Endothelial cell of umbilical vein (primary cell): Measurements from ENCODE around the gene ZRSR2. TPM values are rescaled to one million over a fixed set of nuclear protein-coding genes. Genes with fewer than 3 reads are reported as not detected.

Experiments used
- BruUV-seq: library from RNA; stranded (reverse); fragments of 400-500 nt; replicated peaks from 2 replicates; lab custom pipeline; 2021; lab: Mats Ljungman, UMichigan
- CTCF ChIA-PET: fragments of 300-600, 350-600 bp; sonication (Branson Sonifier 250); formaldehyde crosslinking; loops from one replicate; lab custom pipeline; 2021; ENCODE audit warnings: antibody characterized with exemption, inconsistent platforms; lab: Charles Lee
- POLR2A ChIA-PET: fragments of 300-600, 350-600 bp; sonication (Branson Sonifier 250); formaldehyde crosslinking; loops from one replicate; lab custom pipeline; 2021; ENCODE audit warnings: antibody characterized with exemption, inconsistent platforms; lab: Charles Lee
- DNase-seq: peaks from one replicate; pipeline ENCODE4 v3.0.0-alpha.2; 2011; ENCODE audit warnings: low read depth, low spot score
- FAIRE-seq: peaks from 2 replicates; lab custom pipeline; 2011; peaks lifted over from hg19 to GRCh38; lab: Jason Lieb, UNC
- H2AFZ ChIP-seq: 2 replicates; pipeline ENCODE4 v1.6.0; 2012; ENCODE audit warnings: low read depth, low read length, control low read depth, inconsistent platforms
- H3K27ac ChIP-seq: 2 replicates; pipeline ENCODE4 v1.5.1; 2011; ENCODE audit warnings: low read depth, mild to moderate bottlenecking, control low read depth, low read length, moderate library complexity; ENCODE audit not compliant: insufficient read depth
- H3K27me3 ChIP-seq, 2 experiments: 2 replicates each; pipeline versions ENCODE4 v1.6.0 to v1.6.1; 2011; ENCODE audit warnings: low read length in 2 of 2, mixed read lengths in 1 of 2; ENCODE audit not compliant: control insufficient read depth in 2 of 2, insufficient read depth in 2 of 2
- H3K36me3 ChIP-seq, 2 experiments: 2 replicates in 1 of 2; 3 replicates in 1 of 2; pipeline ENCODE4 v1.5.1; 2011; ENCODE audit warnings: low read length in 2 of 2, mild to moderate bottlenecking in 1 of 2, moderate library complexity in 1 of 2; ENCODE audit not compliant: control insufficient read depth in 2 of 2, insufficient read depth in 2 of 2; ENCODE audit errors: extremely low read depth in 1 of 2
- H3K4me1 ChIP-seq: 3 replicates; pipeline ENCODE4 v1.5.1; 2011; ENCODE audit warnings: mild to moderate bottlenecking, low read length; ENCODE audit not compliant: control insufficient read depth, insufficient read depth; ENCODE audit errors: extremely low read depth
- H3K4me2 ChIP-seq: 2 replicates; pipeline ENCODE4 v1.6.1; 2011; ENCODE audit warnings: low read length, control low read depth, mixed read lengths; ENCODE audit not compliant: insufficient read depth
- H3K4me3 ChIP-seq, 3 experiments: fragments of 200-600 bp in 1 of 3; sonication (generic), shearing (Covaris generic) in 1 of 3; replicated peaks in 1 of 3; 2 replicates each; pipeline ENCODE4 v1.5.1; 2011 to 2016; ENCODE audit warnings: control low read depth in 3 of 3, low read length in 3 of 3, mild to moderate bottlenecking in 2 of 3, inconsistent platforms in 1 of 3, low read depth in 1 of 3, moderate library complexity in 1 of 3; ENCODE audit not compliant: insufficient read depth in 1 of 3
- H3K79me2 ChIP-seq: 2 replicates; pipeline ENCODE4 v1.6.0; 2012; ENCODE audit warnings: low read length, inconsistent platforms; ENCODE audit not compliant: control insufficient read depth, insufficient read depth
- H3K9ac ChIP-seq: replicated peaks from 2 replicates; pipeline ENCODE3; 2011; ENCODE audit warnings: low read length, control low read depth; ENCODE audit not compliant: insufficient read depth; ENCODE audit errors: extremely low read depth
- H3K9me1 ChIP-seq: replicated peaks from 3 replicates; pipeline ENCODE4 v1.6.0; 2011; ENCODE audit warnings: mild to moderate bottlenecking, low read length; ENCODE audit not compliant: control insufficient read depth, insufficient read depth; ENCODE audit errors: extremely low read depth
- H3K9me3 ChIP-seq: replicated peaks from 2 replicates; pipeline ENCODE4 v1.5.1; 2012; ENCODE audit warnings: low read length, inconsistent platforms; ENCODE audit not compliant: control insufficient read depth, insufficient read depth
- H4K20me1 ChIP-seq: replicated peaks from 2 replicates; pipeline ENCODE3; 2011; ENCODE audit warnings: mild to moderate bottlenecking, low read length; ENCODE audit not compliant: control insufficient read depth, insufficient read depth; ENCODE audit errors: extremely low read depth
- EZH2 ChIP-seq: IDR thresholded peaks from 2 replicates; pipeline ENCODE4 v1.6.1; 2012; ENCODE audit warnings: borderline replicate concordance, low read depth, mild to moderate bottlenecking, moderate library complexity, low read length, inconsistent platforms; ENCODE audit not compliant: severe bottlenecking
- FOS ChIP-seq: IDR thresholded peaks from 2 replicates; pipeline ENCODE4 v1.6.1; 2011; ENCODE audit warnings: mild to moderate bottlenecking, low read length, moderate library complexity, borderline replicate concordance; ENCODE audit not compliant: insufficient read depth
- GATA2 ChIP-seq: IDR thresholded peaks from 2 replicates; pipeline ENCODE4 v1.7.0; 2011; ENCODE audit warnings: low read depth, mild to moderate bottlenecking, moderate library complexity, mixed read lengths, low read length; ENCODE audit not compliant: insufficient read length, insufficient read depth
- JUN ChIP-seq: IDR thresholded peaks from 2 replicates; pipeline ENCODE4 v1.6.1; 2011; ENCODE audit warnings: borderline replicate concordance, low read depth; ENCODE audit not compliant: insufficient read length, insufficient read depth
- MYC ChIP-seq: IDR thresholded peaks from one replicate; pipeline ENCODE4 v1.6.1; 2011; ENCODE audit warnings: mild to moderate bottlenecking, low read depth, low read length
- POLR2A ChIP-seq: IDR thresholded peaks from 2 replicates; pipeline ENCODE4 v1.6.1; 2012; ENCODE audit warnings: low read depth, mild to moderate bottlenecking, control low read depth, low read length
- POLR2AphosphoS5 ChIP-seq: IDR thresholded peaks from 2 replicates; pipeline ENCODE4 v1.6.1; 2012; ENCODE audit warnings: low read depth, mild to moderate bottlenecking, control low read depth, low read length, moderate library complexity; ENCODE audit not compliant: insufficient read depth
- dilution Hi-C: fragments of 300-500 bp; cut with MboI; formaldehyde crosslinking; loops from one replicate; pipeline ENCODE4 v1.15.0; 2019; ENCODE audit warnings: low sequenced_read_pairs; ENCODE audit not compliant: extremely low pct_ligation_motif_present
- intact Hi-C: fragments of 100-400 bp; cut with micrococcal nuclease; formaldehyde crosslinking; loops from one replicate; pipeline ENCODE4 v1.10.0; 2022
- polyA plus RNA-seq, 4 experiments: library from polyadenylated mRNA; depleted of rRNA in 3 of 4; stranded (reverse) in 3 of 4; unstranded in 1 of 4; fragments of >200 nt; gene quantifications; 2 replicates each; pipeline versions ENCODE4 v1.2.1 to v1.2.3, GENCODE V29; 2011 to 2012; ENCODE audit warnings: missing spikeins in 1 of 4
- total RNA-seq: library from RNA; stranded (reverse); gene quantifications from 2 replicates; pipeline ENCODE4 v1.2.3, GENCODE V29; 2021
- TF ChIP-seq, protein P1 (sequence below): IDR thresholded peaks from 2 replicates; pipeline ENCODE4 v1.6.1; 2011; ENCODE audit not compliant: insufficient read depth, insufficient read length
- TF ChIP-seq, protein P2 (sequence below), 2 donors: IDR thresholded peaks; 1 replicate in 1 of 2; 2 replicates in 1 of 2; pipeline ENCODE4 v1.5.1; 2011; ENCODE audit warnings: low read length in 2 of 2, mild to moderate bottlenecking in 2 of 2, moderate library complexity in 2 of 2, control low read depth in 1 of 2, inconsistent platforms in 1 of 2, low read depth in 1 of 2; ENCODE audit not compliant: insufficient read depth in 1 of 2; ENCODE audit errors: extremely low read depth in 1 of 2

ZRSR2 gene
- total and polyA plus RNA-seq, 2 donors (not counting 3 experiments of a cell fraction or from before 2014, with no cell fraction given) = 3.3 to 8.1 TPM

DNA sequence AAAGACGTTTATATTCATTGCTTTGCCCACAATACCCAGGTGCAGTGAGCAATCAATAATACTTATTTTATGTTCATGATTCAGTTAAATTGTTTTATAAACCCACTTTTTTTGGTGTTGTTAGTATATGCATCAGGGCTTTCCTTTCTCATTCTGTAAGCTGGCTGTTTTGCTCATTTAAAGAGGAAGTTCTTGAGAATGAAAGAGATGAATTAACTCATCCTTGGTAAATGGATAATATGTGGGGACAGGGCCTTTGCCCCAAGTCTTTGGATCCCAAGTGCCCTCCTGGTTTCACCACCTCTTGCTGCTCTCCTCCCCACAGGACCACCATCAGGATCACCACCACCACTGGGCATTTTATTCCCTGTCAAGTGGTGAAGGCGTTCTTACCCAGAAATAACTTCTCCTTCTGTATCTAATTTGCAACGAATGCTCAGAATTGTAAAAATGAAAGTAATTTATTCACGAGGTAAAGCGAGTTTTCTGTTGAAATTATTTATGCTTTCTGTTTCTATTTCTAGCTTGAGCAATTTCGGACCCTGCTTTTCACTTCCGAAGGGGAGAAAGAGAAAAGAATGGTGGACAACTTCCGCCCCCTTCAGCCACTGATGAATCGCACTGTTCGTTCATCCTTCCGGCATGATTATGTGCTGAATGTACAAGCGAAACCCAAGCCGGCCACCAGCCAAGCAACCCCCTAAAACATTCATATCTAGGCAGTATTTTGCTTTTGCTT, 8.2 kb upstream of the ZRSR2 start:
- no peak for TF ChIP-seq GATA2
- TF ChIP-seq POLR2AphosphoS5 = no peak
- no peak for TF ChIP-seq FOS
- no peak for TF ChIP-seq POLR2A
- TF ChIP-seq EZH2 = no peak
- TF ChIP-seq, protein P1, sequence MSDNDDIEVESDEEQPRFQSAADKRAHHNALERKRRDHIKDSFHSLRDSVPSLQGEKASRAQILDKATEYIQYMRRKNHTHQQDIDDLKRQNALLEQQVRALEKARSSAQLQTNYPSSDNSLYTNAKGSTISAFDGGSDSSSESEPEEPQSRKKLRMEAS = no peak
- TF ChIP-seq, protein P2, sequence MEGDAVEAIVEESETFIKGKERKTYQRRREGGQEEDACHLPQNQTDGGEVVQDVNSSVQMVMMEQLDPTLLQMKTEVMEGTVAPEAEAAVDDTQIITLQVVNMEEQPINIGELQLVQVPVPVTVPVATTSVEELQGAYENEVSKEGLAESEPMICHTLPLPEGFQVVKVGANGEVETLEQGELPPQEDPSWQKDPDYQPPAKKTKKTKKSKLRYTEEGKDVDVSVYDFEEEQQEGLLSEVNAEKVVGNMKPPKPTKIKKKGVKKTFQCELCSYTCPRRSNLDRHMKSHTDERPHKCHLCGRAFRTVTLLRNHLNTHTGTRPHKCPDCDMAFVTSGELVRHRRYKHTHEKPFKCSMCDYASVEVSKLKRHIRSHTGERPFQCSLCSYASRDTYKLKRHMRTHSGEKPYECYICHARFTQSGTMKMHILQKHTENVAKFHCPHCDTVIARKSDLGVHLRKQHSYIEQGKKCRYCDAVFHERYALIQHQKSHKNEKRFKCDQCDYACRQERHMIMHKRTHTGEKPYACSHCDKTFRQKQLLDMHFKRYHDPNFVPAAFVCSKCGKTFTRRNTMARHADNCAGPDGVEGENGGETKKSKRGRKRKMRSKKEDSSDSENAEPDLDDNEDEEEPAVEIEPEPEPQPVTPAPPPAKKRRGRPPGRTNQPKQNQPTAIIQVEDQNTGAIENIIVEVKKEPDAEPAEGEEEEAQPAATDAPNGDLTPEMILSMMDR (IDR thresholded peaks at IDR 0.05; ENCODE audit: extremely low read depth in 1 of 2, insufficient read depth in 1 of 2, low read depth in 1 of 2, low read length in 2 of 2) = no peak
- no peak for TF ChIP-seq MYC
- no peak for TF ChIP-seq JUN
- DNase-seq (no peak), FAIRE-seq (peak; percentile 55)
- no peaks in the 10 kb centered on the region for H3K9me1 ChIP-seq
- no peaks in the 10 kb centered on the region for H3K79me2 ChIP-seq
- intact Hi-C loops = no loop called here
- no peaks in the 10 kb centered on the region for H3K27me3 ChIP-seq
- no peaks in the 10 kb centered on the region for H3K4me1 ChIP-seq
- dilution Hi-C loops = no loop called here
- no peaks in the 10 kb centered on the region for H4K20me1 ChIP-seq
- no TSS peak for BruUV-seq
- H3K36me3 ChIP-seq = no peaks in the 10 kb centered on the region
- no peak overlapping the region for H3K27ac ChIP-seq
- no peak overlapping the region for H3K9ac ChIP-seq
- ChIA-PET POLR2A (no interaction called here), CTCF (interaction anchor here (0.7 kb wide), 1 partner anchor 9 kb away, joined by 3 read pairs; no protein-coding TSS in a partner anchor)
- no peak overlapping the region for H3K4me3 ChIP-seq
- no peaks in the 10 kb centered on the region for H3K9me3 ChIP-seq
- H2AFZ ChIP-seq = no peak overlapping the region
- H3K4me2 ChIP-seq = no peak overlapping the region
